ENCODE measurements around the gene KIF27. TPM values are rescaled to one million over a fixed set of nuclear protein-coding genes. Genes with fewer than 3 reads are reported as not detected.

KIF27 gene
- total and polyA plus RNA-seq, 4 donors: 0.55 to 5.1 (median 1.6) TPM

GRCh38 chr9:83966209-83966582, 45.0 kb upstream of the KIF27 start (continued):
- no peak for TF ChIP-seq ZBTB33 (IDR thresholded peaks at IDR 0.05)
- no peak for TF ChIP-seq NR2F2 (IDR thresholded peaks at IDR 0.05)
- TF ChIP-seq MAX (IDR thresholded peaks at IDR 0.05): no peak

- 75% methylated on average over 11 of the region's 11 CpGs for WGBS
- H3K27ac ChIP-seq (ENCODE audit: low read depth in 1 of 2, low read length in 2 of 2): no peak overlapping the region
- peaks cover 3 to 35% (median 29%) of the 10 kb centered on the region in 4 donors for H3K36me3 ChIP-seq (ENCODE audit: control insufficient read depth in 4 of 4, insufficient read depth in 3 of 4, low read depth in 1 of 4, low read length in 3 of 4)
- no peak overlapping the region for H3K4me3 ChIP-seq (ENCODE audit: low read depth in 1 of 3, low read length in 3 of 3)
- H3K9me3 ChIP-seq (ENCODE audit: control insufficient read depth in 4 of 4, low read length in 3 of 4): no peaks in the 10 kb centered on the region
- no peak for DNase-seq (ENCODE audit: low spot score)
- H3K4me1 ChIP-seq (ENCODE audit: control insufficient read depth in 4 of 4, insufficient read depth in 4 of 4, low read length in 3 of 4): peaks cover 4 to 10% (median 8%) of the 10 kb centered on the region in 4 donors
- TF ChIP-seq FOXA2 (IDR thresholded peaks at IDR 0.05): no peak
- TF ChIP-seq NR2F2 (IDR thresholded peaks at IDR 0.05): no peak
- no peaks in the 10 kb centered on the region for H3K27me3 ChIP-seq (ENCODE audit: control insufficient read depth in 4 of 4, insufficient read depth in 4 of 4, low read length in 3 of 4)
- H3K9ac ChIP-seq (ENCODE audit: low read depth in 1 of 2, low read length in 2 of 2): no peak overlapping the region
These were observed 44.3 kb upstream of the KIF27 start for GRCh38 chr9:83965350-83966208.

DNA sequence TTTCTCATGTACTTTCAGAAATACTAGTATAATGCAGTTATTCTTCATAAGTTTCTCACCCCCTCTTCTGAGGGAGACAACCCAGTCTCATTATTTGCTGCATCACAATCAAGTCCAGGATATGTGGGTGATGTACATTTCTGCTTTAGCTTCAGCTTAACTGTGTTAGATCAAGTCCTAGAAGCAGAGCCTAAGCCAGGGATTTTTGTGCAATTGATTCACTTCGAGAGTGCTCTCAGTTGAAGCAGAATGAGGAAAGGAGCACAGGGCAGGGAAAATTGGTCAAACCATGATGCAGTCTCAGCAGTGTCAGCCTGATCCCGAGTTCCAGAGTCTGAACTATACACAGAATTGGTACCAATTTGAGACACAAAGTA, 43.7 kb upstream of the KIF27 start:
- TF ChIP-seq JUND (IDR thresholded peaks at IDR 0.05): no peak
- TF ChIP-seq HNF4A (conservative IDR thresholded peaks at IDR 0.05): no peak
- TF ChIP-seq ZBTB33 (IDR thresholded peaks at IDR 0.05): no peak
- TF ChIP-seq MAX (IDR thresholded peaks at IDR 0.05): no peak
- no peak for TF ChIP-seq HNF4G (IDR thresholded peaks at IDR 0.05)
- TF ChIP-seq, protein P1, sequence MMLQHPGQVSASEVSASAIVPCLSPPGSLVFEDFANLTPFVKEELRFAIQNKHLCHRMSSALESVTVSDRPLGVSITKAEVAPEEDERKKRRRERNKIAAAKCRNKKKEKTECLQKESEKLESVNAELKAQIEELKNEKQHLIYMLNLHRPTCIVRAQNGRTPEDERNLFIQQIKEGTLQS (IDR thresholded peaks at IDR 0.05): no peak
- TF ChIP-seq RAD21 (IDR thresholded peaks at IDR 0.05): no peak
- no peak for TF ChIP-seq YY1 (IDR thresholded peaks at IDR 0.05)
- TF ChIP-seq, protein P2, sequence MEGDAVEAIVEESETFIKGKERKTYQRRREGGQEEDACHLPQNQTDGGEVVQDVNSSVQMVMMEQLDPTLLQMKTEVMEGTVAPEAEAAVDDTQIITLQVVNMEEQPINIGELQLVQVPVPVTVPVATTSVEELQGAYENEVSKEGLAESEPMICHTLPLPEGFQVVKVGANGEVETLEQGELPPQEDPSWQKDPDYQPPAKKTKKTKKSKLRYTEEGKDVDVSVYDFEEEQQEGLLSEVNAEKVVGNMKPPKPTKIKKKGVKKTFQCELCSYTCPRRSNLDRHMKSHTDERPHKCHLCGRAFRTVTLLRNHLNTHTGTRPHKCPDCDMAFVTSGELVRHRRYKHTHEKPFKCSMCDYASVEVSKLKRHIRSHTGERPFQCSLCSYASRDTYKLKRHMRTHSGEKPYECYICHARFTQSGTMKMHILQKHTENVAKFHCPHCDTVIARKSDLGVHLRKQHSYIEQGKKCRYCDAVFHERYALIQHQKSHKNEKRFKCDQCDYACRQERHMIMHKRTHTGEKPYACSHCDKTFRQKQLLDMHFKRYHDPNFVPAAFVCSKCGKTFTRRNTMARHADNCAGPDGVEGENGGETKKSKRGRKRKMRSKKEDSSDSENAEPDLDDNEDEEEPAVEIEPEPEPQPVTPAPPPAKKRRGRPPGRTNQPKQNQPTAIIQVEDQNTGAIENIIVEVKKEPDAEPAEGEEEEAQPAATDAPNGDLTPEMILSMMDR (IDR thresholded peaks at IDR 0.05; ENCODE audit: low read depth, low read length, missing input control): no peak
- TF ChIP-seq RXRA (IDR thresholded peaks at IDR 0.05): no peak
- TF ChIP-seq EGR1 (IDR thresholded peaks at IDR 0.05; ENCODE audit: low read depth in 2 of 2): no peak
- TF ChIP-seq SP1 (IDR thresholded peaks at IDR 0.05): no peak
- TF ChIP-seq FOXA2 (IDR thresholded peaks at IDR 0.05): no peak
- TF ChIP-seq NR2F2 (IDR thresholded peaks at IDR 0.05): no peak
- no peak for TF ChIP-seq FOXA1 (IDR thresholded peaks at IDR 0.05)
- no peak for TF ChIP-seq GABPA (IDR thresholded peaks at IDR 0.05 in 1 of 2, conservative IDR thresholded peaks at IDR 0.05 in 1 of 2)
- no peak for TF ChIP-seq REST (IDR thresholded peaks at IDR 0.05)
- 40% methylated on average over 2 of the region's 2 CpGs for WGBS
- Histone ChIP-seq H3K27me3 (ENCODE audit: control insufficient read depth in 4 of 4, insufficient read depth in 4 of 4, low read length in 3 of 4) (no peaks in the 10 kb centered on the region), H3K4me1 (ENCODE audit: control insufficient read depth in 4 of 4, insufficient read depth in 4 of 4, low read length in 3 of 4) (peaks cover 4 to 10% (median 8%) of the 10 kb centered on the region in 4 donors), H3K9me3 (ENCODE audit: control insufficient read depth in 4 of 4, low read length in 3 of 4) (no peaks in the 10 kb centered on the region), H3K9ac (ENCODE audit: low read depth in 1 of 2, low read length in 2 of 2) (no peak overlapping the region), H3K27ac (ENCODE audit: low read depth in 1 of 2, low read length in 2 of 2) (no peak overlapping the region), H3K4me3 (ENCODE audit: low read depth in 1 of 3, low read length in 3 of 3) (no peak overlapping the region), H3K36me3 (ENCODE audit: control insufficient read depth in 4 of 4, insufficient read depth in 3 of 4, low read depth in 1 of 4, low read length in 3 of 4) (peaks cover 3 to 29% (median 23%) of the 10 kb centered on the region in 4 donors)
- DNase-seq (ENCODE audit: low spot score): no peak

All from liver (tissue), 9 donors.